Aorta (tissue), 5 donors: ENCODE results near the gene NFKB1. TPM values are rescaled to one million over a fixed set of nuclear protein-coding genes. Genes with fewer than 3 reads are reported as not detected.

Source experiments
- ATAC-seq: fragments of 200-7000 bp; cut with Tn5 transposase; one replicate; pipeline ENCODE4 v1.9.1; 2022; ENCODE audit warnings: moderate library complexity; ENCODE audit not compliant: low FRiP score
- DNase-seq, 2 donors: peaks; one replicate each; pipeline ENCODE4 v3.0.0-alpha.2; 2020
- H3K27ac ChIP-seq, 2 donors: one replicate each; pipeline ENCODE4 v1.5.1; 2013; ENCODE audit warnings: low read length in 2 of 2, mild to moderate bottlenecking in 2 of 2, moderate library complexity in 2 of 2, control low read depth in 1 of 2, inconsistent platforms in 1 of 2, low read depth in 1 of 2
- H3K27me3 ChIP-seq, 2 donors: one replicate each; pipeline ENCODE4 v1.6.1; 2013; ENCODE audit warnings: control low read depth in 1 of 2, low read length in 1 of 2, mild to moderate bottlenecking in 1 of 2, moderate library complexity in 1 of 2; ENCODE audit not compliant: insufficient read depth in 2 of 2, control insufficient read depth in 1 of 2
- H3K36me3 ChIP-seq, 2 donors: one replicate each; pipeline ENCODE4 v1.6.1; 2013; ENCODE audit warnings: control low read depth in 1 of 2, low read length in 1 of 2, mild to moderate bottlenecking in 1 of 2; ENCODE audit not compliant: insufficient read depth in 2 of 2, control insufficient read depth in 1 of 2
- H3K4me1 ChIP-seq, 2 donors: one replicate each; pipeline ENCODE4 v1.6.1; 2013; ENCODE audit warnings: low read length in 2 of 2, control low read depth in 1 of 2, mild to moderate bottlenecking in 1 of 2, moderate library complexity in 1 of 2; ENCODE audit not compliant: insufficient read depth in 2 of 2, control insufficient read depth in 1 of 2
- H3K4me3 ChIP-seq, 2 donors: one replicate each; pipeline ENCODE4 v1.5.1; 2013; ENCODE audit warnings: low read length in 2 of 2, control low read depth in 1 of 2, mild to moderate bottlenecking in 1 of 2
- H3K9me3 ChIP-seq: one replicate; pipeline ENCODE4 v1.6.1; 2013; ENCODE audit warnings: mild to moderate bottlenecking, low read length; ENCODE audit not compliant: control insufficient read depth
- WGBS, 2 donors: extraction: QIAGEN DNeasy Blood & Tissue Kit; methylation state at CpG; one replicate each; pipeline ENCODE4 v1.1.7; 2013; 5-methylcytosine and 5-hydroxymethylcytosine counted together
- intact Hi-C, 2 donors: fragments of 100-400 bp; cut with DNase I; formaldehyde crosslinking; loops; one replicate each; pipeline versions ENCODE4 v1.14.2 to v1.15.0; 2022
- polyA plus RNA-seq, 2 donors: library from polyadenylated mRNA; stranded (reverse); fragments of 200-250 nt; gene quantifications; one replicate each; pipeline ENCODE4 v1.2.3, GENCODE V29; 2013
- total RNA-seq, 2 donors: library from RNA; stranded (reverse); fragmentation: NEBNext Ultra II Directional; extraction: Animal tissue kit (Norgen Biotek cat#: 25700); gene quantifications; one replicate each; pipeline ENCODE4 v1.2.1, GENCODE V29; 2021
- donor health status: healthy with polysubstance abuse.
- donor health status: Bipolar disorder and iron deficiency.
- donor health status: DM: no; HTN: no; CAD: no.
- donor health status: DM: no; HTN: no; CAD: no.
- donor health status: DM: yes; HTN: yes; CAD: no.

Gene NFKB1
- total and polyA plus RNA-seq, 4 donors = 10.9 to 48.4 (median 26.0) TPM

- H3K27ac ChIP-seq = no peak overlapping the region
Measured at GRCh38 chr4:102557636-102558035, 56.5 kb downstream of the NFKB1 start.

DNA sequence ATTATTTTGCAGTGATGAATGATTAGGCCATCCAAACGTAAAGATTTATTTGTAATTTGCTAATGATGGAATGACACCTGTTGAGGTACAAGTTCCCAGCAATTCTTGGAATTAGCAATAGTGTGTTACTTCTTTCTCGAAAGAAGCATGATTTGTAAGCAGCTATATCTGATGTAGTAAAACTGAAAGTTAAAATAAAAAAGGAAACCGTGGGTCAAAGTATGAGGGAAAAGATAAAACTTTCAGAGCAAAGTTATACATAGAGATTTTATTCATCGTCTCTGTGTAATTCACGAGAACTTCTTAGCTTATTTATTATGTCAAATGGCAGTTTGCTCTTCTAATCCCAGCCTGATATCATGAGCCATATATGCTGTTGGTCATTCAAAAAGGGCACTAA lies 59.0 kb downstream of the NFKB1 start:
- Histone ChIP-seq H3K4me3 (no peak overlapping the region), H3K27me3 (no peaks in the 10 kb centered on the region), H3K27ac (no peak overlapping the region), H3K36me3 (peaks cover 0 to under 1% of the 10 kb centered on the region in 2 donors), H3K4me1 (peaks cover 0 to 4% of the 10 kb centered on the region in 2 donors), H3K9me3 (no peaks in the 10 kb centered on the region)
- DNase-seq (no peak), ATAC-seq (no peak)
- intact Hi-C loops = no loop called here
- 31 to 39% methylated on average over 5 of the region's 5 CpGs for WGBS, 2 donors

More at GRCh38 chr4:102557636-102558035, 56.5 kb downstream of the NFKB1 start:
- Histone ChIP-seq H3K4me3 (no peak overlapping the region), H3K9me3 (no peaks in the 10 kb centered on the region), H3K36me3 (no peaks in the 10 kb centered on the region), H3K4me1 (peaks cover 0 to 6% of the 10 kb centered on the region in 2 donors), H3K27me3 (no peaks in the 10 kb centered on the region)
- 82 to 92% methylated on average over 2 of the region's 2 CpGs for WGBS, 2 donors
- intact Hi-C loops = no loop called here
- ATAC-seq (no peak), DNase-seq (no peak)

- peak; percentile 3 for ATAC-seq
- H3K27ac ChIP-seq = no peak overlapping the region
- no peaks in the 10 kb centered on the region for H3K9me3 ChIP-seq
- DNase-seq = no peak
- intact Hi-C loops = no loop called here
- H3K27me3 ChIP-seq = no peaks in the 10 kb centered on the region
- WGBS, 2 donors = 79 to 82% methylated on average over 4 of the region's 4 CpGs
- no peak overlapping the region for H3K4me3 ChIP-seq
- peaks cover 0 to 4% of the 10 kb centered on the region in 2 donors for H3K4me1 ChIP-seq
- H3K36me3 ChIP-seq = peaks cover 0 to 1% of the 10 kb centered on the region in 2 donors
Measured at GRCh38 chr4:102560571-102561341, 59.6 kb downstream of the NFKB1 start.

DNA sequence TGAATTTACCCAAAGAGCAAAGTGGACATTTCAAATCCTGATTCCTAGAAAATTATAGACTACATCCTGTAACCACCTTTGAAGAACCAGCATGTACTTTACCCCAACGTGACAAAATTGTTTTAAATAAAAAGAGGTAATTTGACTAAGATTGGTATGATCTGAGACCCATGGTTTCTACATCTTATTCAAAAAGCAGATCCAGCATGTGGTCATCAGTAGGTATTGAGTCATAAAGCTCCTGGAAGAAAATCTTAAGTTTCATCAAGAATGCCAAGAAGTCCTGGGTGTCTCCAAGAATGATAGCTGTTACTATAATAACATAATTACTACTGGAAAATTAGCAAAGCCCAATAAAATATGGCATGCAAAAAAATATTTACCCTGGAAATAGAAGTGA lies 61.8 kb downstream of the NFKB1 start:
- DNase-seq (no peak), ATAC-seq (no peak)
- Histone ChIP-seq H3K4me1 (peaks cover 0 to 4% of the 10 kb centered on the region in 2 donors), H3K4me3 (no peak overlapping the region), H3K9me3 (no peaks in the 10 kb centered on the region), H3K36me3 (peaks cover 0 to 1% of the 10 kb centered on the region in 2 donors), H3K27me3 (no peaks in the 10 kb centered on the region), H3K27ac (no peak overlapping the region)
- WGBS, 2 donors = 72 to 82% methylated on average over 1 of the region's 1 CpG
- intact Hi-C loops = loop anchor here in 1 of 2 donors (2.0 kb wide), 1 partner anchor 46 kb away; no protein-coding TSS in a partner anchor

GRCh38 chr4:102564399-102565059 lies 63.4 kb downstream of the NFKB1 start:
- no peak overlapping the region for H3K27ac ChIP-seq
- H3K36me3 ChIP-seq = peaks cover 0 to 1% of the 10 kb centered on the region in 2 donors
- intact Hi-C loops = no loop called here
- no peaks in the 10 kb centered on the region for H3K9me3 ChIP-seq
- peaks cover 0 to 4% of the 10 kb centered on the region in 2 donors for H3K4me1 ChIP-seq
- no peak overlapping the region for H3K4me3 ChIP-seq
- DNase-seq (no peak), ATAC-seq (no peak)
- no peaks in the 10 kb centered on the region for H3K27me3 ChIP-seq
- 86 to 89% methylated on average over 4 of the region's 4 CpGs for WGBS, 2 donors

DNA sequence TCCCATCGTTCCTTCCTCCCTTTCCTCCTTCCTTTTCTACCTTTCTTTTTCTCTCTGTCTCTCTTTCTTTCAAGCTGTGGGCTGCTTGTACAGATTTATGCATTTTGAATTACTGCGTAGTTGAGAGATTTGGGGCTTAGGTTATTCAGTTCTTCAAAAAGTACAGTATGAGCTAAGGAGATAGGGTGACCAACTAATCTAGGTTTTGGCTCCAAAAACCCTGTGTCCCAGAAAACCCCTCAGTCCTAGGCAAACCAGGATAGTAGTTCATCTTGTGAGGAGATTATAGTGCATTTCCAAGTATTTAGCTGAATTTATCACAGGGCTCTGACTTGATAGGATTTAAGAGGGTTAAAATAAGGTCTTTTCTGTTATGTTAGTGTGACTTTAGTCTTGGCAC lies 64.5 kb downstream of the NFKB1 start:
- ATAC-seq = no peak
- Histone ChIP-seq H3K27ac (no peak overlapping the region), H3K4me3 (no peak overlapping the region), H3K27me3 (no peaks in the 10 kb centered on the region), H3K36me3 (peaks cover 0 to 1% of the 10 kb centered on the region in 2 donors), H3K9me3 (no peaks in the 10 kb centered on the region), H3K4me1 (peaks cover 0 to under 1% of the 10 kb centered on the region in 2 donors)
- intact Hi-C loops = no loop called here
- WGBS, 2 donors = 82 to 89% methylated on average over 2 of the region's 2 CpGs
- no peak for DNase-seq

GRCh38 chr4:102566426-102566825 lies 65.3 kb downstream of the NFKB1 start:
- ATAC-seq (no peak), DNase-seq (no peak)
- no peak overlapping the region for H3K4me3 ChIP-seq
- H3K27me3 ChIP-seq = no peaks in the 10 kb centered on the region
- no peaks in the 10 kb centered on the region for H3K4me1 ChIP-seq
- intact Hi-C loops = no loop called here
- no peak overlapping the region for H3K27ac ChIP-seq
- peaks cover 0 to 1% of the 10 kb centered on the region in 2 donors for H3K36me3 ChIP-seq
- no peaks in the 10 kb centered on the region for H3K9me3 ChIP-seq

GRCh38 chr4:102567427-102567826 lies 66.3 kb downstream of the NFKB1 start:
- DNase-seq = no peak
- intact Hi-C loops = no loop called here
- 10 to 21% methylated on average over 1 of the region's 1 CpG for WGBS, 2 donors
- Histone ChIP-seq H3K4me1 (no peaks in the 10 kb centered on the region), H3K27ac (no peak overlapping the region), H3K9me3 (no peaks in the 10 kb centered on the region), H3K27me3 (no peaks in the 10 kb centered on the region), H3K4me3 (no peak overlapping the region), H3K36me3 (peaks cover 0 to 1% of the 10 kb centered on the region in 2 donors)
- ATAC-seq = no peak

GRCh38 chr4:102569200-102569599 lies 68.0 kb downstream of the NFKB1 start:
- DNase-seq = no peak
- WGBS, 2 donors = 49 to 54% methylated on average over 2 of the region's 2 CpGs

More at GRCh38 chr4:102569200-102569599, 68.0 kb downstream of the NFKB1 start:
- no peak overlapping the region for H3K4me3 ChIP-seq
- H3K9me3 ChIP-seq = no peaks in the 10 kb centered on the region
- H3K4me1 ChIP-seq = no peaks in the 10 kb centered on the region
- H3K36me3 ChIP-seq = peaks cover 0 to 1% of the 10 kb centered on the region in 2 donors
- no peaks in the 10 kb centered on the region for H3K27me3 ChIP-seq
- ATAC-seq = peak; percentile 44
- intact Hi-C loops = no loop called here
- H3K27ac ChIP-seq = no peak overlapping the region
